Suprapubic skin (tissue), 4 donors: Measurements from ENCODE around the gene CLSTN2.

Source experiments
- EP300 ChIP-seq: sonication (generic); formaldehyde crosslinking; IDR thresholded peaks from one replicate; pipeline ENCODE4 v1.6.1; 2017; ENCODE audit warnings: antibody characterized with exemption
- POLR2A ChIP-seq, 2 donors: fragments of 450-650 bp; IDR thresholded peaks; one replicate each; pipeline ENCODE4 v1.6.1; 2017; ENCODE audit warnings: antibody characterized with exemption in 2 of 2, mild to moderate bottlenecking in 2 of 2, moderate library complexity in 2 of 2
- POLR2AphosphoS5 ChIP-seq, 3 donors: sonication (generic); formaldehyde crosslinking; IDR thresholded peaks; one replicate each; pipeline ENCODE4 v1.6.1; 2017; ENCODE audit warnings: antibody characterized with exemption in 3 of 3
- TF ChIP-seq, protein P1 (sequence below), 2 donors: fragments of 200-600 bp in 1 of 2; fragments of 450-650 bp in 1 of 2; sonication (generic) in 1 of 2; IDR thresholded peaks; one replicate each; pipeline ENCODE4 v1.5.1; 2016 to 2019; ENCODE audit warnings: antibody characterized with exemption in 2 of 2, mild to moderate bottlenecking in 1 of 2, moderate library complexity in 1 of 2

DNA sequence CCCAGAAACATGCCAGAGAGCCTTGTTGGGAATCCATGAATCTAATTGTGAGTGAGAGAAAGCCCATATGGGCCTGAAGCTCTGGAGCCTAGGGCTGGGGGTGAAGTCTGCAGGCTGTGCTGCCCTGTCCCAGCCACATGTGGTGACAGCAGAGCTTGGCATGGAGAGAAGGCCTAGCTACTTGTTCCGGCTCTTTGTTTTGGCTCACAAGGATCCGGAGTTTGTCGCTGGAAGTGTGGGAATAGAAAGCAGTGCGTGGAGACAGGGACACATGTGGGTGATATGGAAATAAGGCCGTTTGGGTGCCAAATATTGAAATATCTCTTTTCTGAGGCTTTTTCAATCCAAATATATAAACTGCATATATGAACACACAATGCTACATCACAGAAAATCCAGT lies 78.2 kb downstream of the CLSTN2 start:
- TF ChIP-seq, protein P1, sequence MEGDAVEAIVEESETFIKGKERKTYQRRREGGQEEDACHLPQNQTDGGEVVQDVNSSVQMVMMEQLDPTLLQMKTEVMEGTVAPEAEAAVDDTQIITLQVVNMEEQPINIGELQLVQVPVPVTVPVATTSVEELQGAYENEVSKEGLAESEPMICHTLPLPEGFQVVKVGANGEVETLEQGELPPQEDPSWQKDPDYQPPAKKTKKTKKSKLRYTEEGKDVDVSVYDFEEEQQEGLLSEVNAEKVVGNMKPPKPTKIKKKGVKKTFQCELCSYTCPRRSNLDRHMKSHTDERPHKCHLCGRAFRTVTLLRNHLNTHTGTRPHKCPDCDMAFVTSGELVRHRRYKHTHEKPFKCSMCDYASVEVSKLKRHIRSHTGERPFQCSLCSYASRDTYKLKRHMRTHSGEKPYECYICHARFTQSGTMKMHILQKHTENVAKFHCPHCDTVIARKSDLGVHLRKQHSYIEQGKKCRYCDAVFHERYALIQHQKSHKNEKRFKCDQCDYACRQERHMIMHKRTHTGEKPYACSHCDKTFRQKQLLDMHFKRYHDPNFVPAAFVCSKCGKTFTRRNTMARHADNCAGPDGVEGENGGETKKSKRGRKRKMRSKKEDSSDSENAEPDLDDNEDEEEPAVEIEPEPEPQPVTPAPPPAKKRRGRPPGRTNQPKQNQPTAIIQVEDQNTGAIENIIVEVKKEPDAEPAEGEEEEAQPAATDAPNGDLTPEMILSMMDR (IDR thresholded peaks at IDR 0.05) = no peak
- TF ChIP-seq POLR2A (IDR thresholded peaks at IDR 0.05) (no peak), POLR2AphosphoS5 (IDR thresholded peaks at IDR 0.05) (no peak), EP300 (no peak)
